ENCODE results near the gene DHRS13. TPM values are rescaled to one million over a fixed set of nuclear protein-coding genes. Genes with fewer than 3 reads are reported as not detected.

DHRS13 gene
- total and polyA plus RNA-seq, 10 of the 15 experiments (the other 5 are each of a cell fraction or from before 2014, with no cell fraction given), result 0.18 to 55.2 (median 31.3) TPM; not detected in 1

GRCh38 chr17:28908640-28909167 is 5.8 kb upstream of the DHRS13 start (continued):
- TF ChIP-seq CUX1 (IDR thresholded peaks at IDR 0.05; ENCODE audit: insufficient replicate concordance, low read depth, low read length) (no peak), SMAD5 (IDR thresholded peaks at IDR 0.05; ENCODE audit: low read depth) (no peak), RB1 (IDR thresholded peaks at IDR 0.05; ENCODE audit: borderline replicate concordance) (no peak)

GRCh38 chr17:28907709-28908475 is 5.0 kb upstream of the DHRS13 start:
- BruUV-seq (replicated peaks), result TSS peak; percentile 13
- Histone ChIP-seq H2AFZ (ENCODE audit: control insufficient read depth, low read depth, low read length) (no peak overlapping the region), H3K9me3 (replicated peaks; ENCODE audit: control insufficient read depth, insufficient read depth, low read length) (no peaks in the 10 kb centered on the region), H3K4me3 (no peak overlapping the region), H3K4me1 (ENCODE audit: control insufficient read depth, insufficient read depth, low read length) (0 out of 2 replicates have a peak, but pooled peaks cover 2% of the 10 kb centered on the region), H3K27me3 (replicated peaks in 1 of 2; ENCODE audit: control insufficient read depth in 2 of 2, insufficient read depth in 2 of 2, low read length in 1 of 2) (no peaks in the 10 kb centered on the region), H3K36me3 (ENCODE audit: control insufficient read depth in 2 of 2, insufficient read depth in 2 of 2, low read length in 1 of 2) (peaks cover 34 to 46% of the 10 kb centered on the region in 2 experiments), H3K4me2 (ENCODE audit: control insufficient read depth, insufficient read depth) (no peak overlapping the region), H4K20me1 (ENCODE audit: control insufficient read depth, insufficient read depth) (no peaks in the 10 kb centered on the region), H3K27ac (ENCODE audit: control insufficient read depth, insufficient read depth) (no peak overlapping the region), H3K79me2 (ENCODE audit: control insufficient read depth, insufficient read depth, low read length) (no peaks in the 10 kb centered on the region), H3K9ac (ENCODE audit: control insufficient read depth, insufficient read depth, low read length) (no peak overlapping the region)
- RAD21 ChIA-PET (ENCODE audit: unreplicated experiment), result interaction anchor here (0.7 to 5.7 kb wide), 4 partner anchors 59 to 181 kb away, joined by 4 to 23 read pairs (median 5); no protein-coding TSS in a partner anchor
- POLR2A ChIA-PET, result interaction anchor here (0.5 to 1.8 kb wide), 5 partner anchors 10 to 196 kb away, joined by 3 to 6 read pairs (median 4); partner anchors contain the start of genes FAM222B, FLOT2 and PROCA1
- in situ Hi-C loops (cut with MboI) (no loop called here), intact Hi-C loops (cut with micrococcal nuclease; ENCODE audit: unreplicated experiment) (no loop called here)
- DNase-seq (ENCODE audit: low read depth, low spot score), result no peak
- WGBS (ENCODE audit: insufficient coverage, insufficient replicate concordance, low lambda C conversion rate, missing lambda C conversion rate), result 95% methylated on average over 3 of the region's 3 CpGs
- FAIRE-seq, result no peak
- CTCF ChIA-PET, result interaction anchor here (0.9 to 17.3 kb wide), 7 partner anchors 9 to 181 kb away, joined by 3 to 175 read pairs (median 6); no protein-coding TSS in a partner anchor
- no peak for ATAC-seq
- SMC1A ChIA-PET (ENCODE audit: uncharacterized antibody, unreplicated experiment), result interaction anchor here (0.6 to 3.2 kb wide), 6 partner anchors 10 to 282 kb away, joined by 3 to 22 read pairs (median 4); partner anchors contain the start of genes FAM222B and FLOT2
- TF ChIP-seq FOXK2 (IDR thresholded peaks at IDR 0.05), result no peak
- TF ChIP-seq JUND (IDR thresholded peaks at IDR 0.05; ENCODE audit: low read depth, low read length), result no peak
- no peak for TF ChIP-seq KLF5 (IDR thresholded peaks at IDR 0.05; ENCODE audit: partially characterized antibody)
- no peak for TF ChIP-seq FOS (IDR thresholded peaks at IDR 0.05; ENCODE audit: borderline replicate concordance, extremely low read depth, insufficient read length)
- no peak for TF ChIP-seq MAX (IDR thresholded peaks at IDR 0.05; ENCODE audit: low read depth, low read length)
- no peak for TF ChIP-seq IRF3 (IDR thresholded peaks at IDR 0.05)
- no peak for TF ChIP-seq ZNF207 (IDR thresholded peaks at IDR 0.05; ENCODE audit: borderline replicate concordance)
- no peak for TF ChIP-seq RCOR1 (conservative IDR thresholded peaks at IDR 0.05; ENCODE audit: low read depth, low read length)
- TF ChIP-seq BCL11A (IDR thresholded peaks at IDR 0.05; ENCODE audit: low read depth, low read length), result no peak

Measured in GM12878 (cell line).